Dermis blood vessel endothelial cell (primary cell): ENCODE results near the gene ACBD3. TPM values are rescaled to one million over a fixed set of nuclear protein-coding genes. Genes with fewer than 3 reads are reported as not detected.
"Not testable (repeated sequence)": the region's sequence is repeated elsewhere in the genome, so short reads cannot be mapped to it uniquely, and the experiment has no call there.

Experiments used
- DNase-seq: peaks from one replicate; pipeline ENCODE4 v3.0.0; 2010
- total RNA-seq: library from RNA; depleted of rRNA; stranded (reverse); fragments of >200 nt; gene quantifications from 2 replicates; pipeline ENCODE4 v1.2.3, GENCODE V29; 2014

ACBD3 gene
- total RNA-seq: 41.9 and 50.5 TPM in 2 replicates

- DNase-seq: peak; percentile 87
Measured at GRCh38 chr1:226186124-226187018, at the start of gene ACBD3. ACBD3 (minus strand) TSS chr1:226186741; CDS start chr1:226186675, 66 bp downstream.

GRCh38 chr1:226233806-226234205 lies 47.3 kb upstream of the ACBD3 start:
- no peak for DNase-seq

- no peak for DNase-seq
Measured at GRCh38 chr1:226233293-226233692, 46.8 kb upstream of the ACBD3 start.

GRCh38 chr1:226226601-226227000 lies 40.1 kb upstream of the ACBD3 start:
- no peak for DNase-seq

GRCh38 chr1:226223786-226224244 lies 37.3 kb upstream of the ACBD3 start:
- peak; percentile 31 for DNase-seq

GRCh38 chr1:226223157-226223785 lies 36.7 kb upstream of the ACBD3 start, which contains the start of gene MIXL1:
MIXL1 (plus strand) TSS chr1:226223664; CDS start chr1:226223682, 18 bp downstream.
- peak; percentile 16 for DNase-seq

- DNase-seq: no peak
Measured at GRCh38 chr1:226222686-226223085, 36.1 kb upstream of the ACBD3 start.

GRCh38 chr1:226220473-226221189 lies 34.1 kb upstream of the ACBD3 start:
- no peak for DNase-seq

GRCh38 chr1:226217273-226217672 lies 30.7 kb upstream of the ACBD3 start:
- peak; percentile 19 for DNase-seq

- no peak for DNase-seq
Measured at GRCh38 chr1:226216056-226216455, 29.5 kb upstream of the ACBD3 start.

- DNase-seq: no peak
Measured at GRCh38 chr1:226215239-226215638, 28.7 kb upstream of the ACBD3 start.

GRCh38 chr1:226212545-226212944 lies 26.0 kb upstream of the ACBD3 start:
- DNase-seq: no peak

GRCh38 chr1:226211181-226211821 lies 24.8 kb upstream of the ACBD3 start:
- DNase-seq: no peak

GRCh38 chr1:226210571-226211176 lies 24.1 kb upstream of the ACBD3 start:
- DNase-seq: no peak

GRCh38 chr1:226209307-226210059 lies 22.9 kb upstream of the ACBD3 start:
- peak; percentile 75 for DNase-seq

GRCh38 chr1:226207048-226207447 lies 20.5 kb upstream of the ACBD3 start:
- DNase-seq: no peak

GRCh38 chr1:226204198-226204597 lies 17.7 kb upstream of the ACBD3 start:
- DNase-seq: no peak

GRCh38 chr1:226203655-226204054 lies 17.1 kb upstream of the ACBD3 start:
- DNase-seq: no peak

GRCh38 chr1:226203240-226203639 lies 16.7 kb upstream of the ACBD3 start:
- no peak for DNase-seq

GRCh38 chr1:226202666-226203065 lies 16.1 kb upstream of the ACBD3 start:
- DNase-seq: not testable (repeated sequence)

GRCh38 chr1:226202246-226202645 lies 15.7 kb upstream of the ACBD3 start:
- DNase-seq: no peak
